ENCODE measurements around the gene P2RY10. TPM values are rescaled to one million over a fixed set of nuclear protein-coding genes. Genes with fewer than 3 reads are reported as not detected.
"Not testable (repeated sequence)": the region's sequence is repeated elsewhere in the genome, so short reads cannot be mapped to it uniquely, and the experiment has no call there.

P2RY10 gene
- not detected in 2 replicates for total RNA-seq

- no peak for DNase-seq (ENCODE audit: low read depth in 2 of 2)
These were observed at the start of gene P2RY10 for GRCh38 chrX:78945186-78945912. TSS of gene P2RY10 (plus strand) at chrX:78945391. CDS start at chrX:78960521, 15,130 bp downstream.

GRCh38 chrX:78922754-78923153 lies 22.4 kb upstream of the P2RY10 start:
- DNase-seq (ENCODE audit: low read depth in 2 of 2): no peak

- no peak for DNase-seq (ENCODE audit: low read depth in 2 of 2)
These were observed 21.8 kb upstream of the P2RY10 start for GRCh38 chrX:78923198-78924015.

GRCh38 chrX:78931814-78932213 lies 13.4 kb upstream of the P2RY10 start:
- DNase-seq (ENCODE audit: low read depth in 2 of 2): no peak

- no peak for DNase-seq (ENCODE audit: low read depth in 2 of 2)
These were observed 10.3 kb upstream of the P2RY10 start for GRCh38 chrX:78934866-78935265.

- no peak for DNase-seq (ENCODE audit: low read depth in 2 of 2)
These were observed 840 bp upstream of the P2RY10 start for GRCh38 chrX:78944351-78944750.

GRCh38 chrX:78946178-78946931 lies 1.2 kb downstream of the P2RY10 start:
- no peak for DNase-seq (ENCODE audit: low read depth in 2 of 2)

- no peak for DNase-seq (ENCODE audit: low read depth in 2 of 2)
These were observed 5.0 kb downstream of the P2RY10 start for GRCh38 chrX:78950009-78950835.

GRCh38 chrX:78957049-78957767 lies 12.0 kb downstream of the P2RY10 start:
- DNase-seq (ENCODE audit: low read depth in 2 of 2): no peak

- DNase-seq (ENCODE audit: low read depth in 2 of 2): no peak
These were observed 12.6 kb downstream of the P2RY10 start for GRCh38 chrX:78957768-78958130.

GRCh38 chrX:78958419-78959116 lies 13.4 kb downstream of the P2RY10 start:
- DNase-seq (ENCODE audit: low read depth in 2 of 2): no peak

GRCh38 chrX:78960888-78961287 lies 15.7 kb downstream of the P2RY10 start:
- DNase-seq (ENCODE audit: low read depth in 2 of 2): no peak

GRCh38 chrX:78964598-78964997 lies 19.4 kb downstream of the P2RY10 start:
- DNase-seq (ENCODE audit: low read depth in 2 of 2): no peak

- no peak for DNase-seq (ENCODE audit: low read depth in 2 of 2)
These were observed 34.7 kb downstream of the P2RY10 start for GRCh38 chrX:78979789-78980464.

- DNase-seq (ENCODE audit: low read depth in 2 of 2): no peak
These were observed 44.2 kb downstream of the P2RY10 start for GRCh38 chrX:78989349-78989748.

GRCh38 chrX:78997870-78998558 lies 52.8 kb downstream of the P2RY10 start:
- no peak for DNase-seq (ENCODE audit: low read depth in 2 of 2)

GRCh38 chrX:79007540-79007939 lies 62.3 kb downstream of the P2RY10 start:
- DNase-seq (ENCODE audit: low read depth in 2 of 2): not testable (repeated sequence)
